Measurements from ENCODE around the gene DGCR6L.
"Not testable (repeated sequence)": the region's sequence is repeated elsewhere in the genome, so short reads cannot be mapped to it uniquely, and the experiment has no call there.

DGCR6L gene

GRCh38 chr22:20324139-20324516 is 4.3 kb upstream of the DGCR6L start:
- DNase-seq = no peak

DNA sequence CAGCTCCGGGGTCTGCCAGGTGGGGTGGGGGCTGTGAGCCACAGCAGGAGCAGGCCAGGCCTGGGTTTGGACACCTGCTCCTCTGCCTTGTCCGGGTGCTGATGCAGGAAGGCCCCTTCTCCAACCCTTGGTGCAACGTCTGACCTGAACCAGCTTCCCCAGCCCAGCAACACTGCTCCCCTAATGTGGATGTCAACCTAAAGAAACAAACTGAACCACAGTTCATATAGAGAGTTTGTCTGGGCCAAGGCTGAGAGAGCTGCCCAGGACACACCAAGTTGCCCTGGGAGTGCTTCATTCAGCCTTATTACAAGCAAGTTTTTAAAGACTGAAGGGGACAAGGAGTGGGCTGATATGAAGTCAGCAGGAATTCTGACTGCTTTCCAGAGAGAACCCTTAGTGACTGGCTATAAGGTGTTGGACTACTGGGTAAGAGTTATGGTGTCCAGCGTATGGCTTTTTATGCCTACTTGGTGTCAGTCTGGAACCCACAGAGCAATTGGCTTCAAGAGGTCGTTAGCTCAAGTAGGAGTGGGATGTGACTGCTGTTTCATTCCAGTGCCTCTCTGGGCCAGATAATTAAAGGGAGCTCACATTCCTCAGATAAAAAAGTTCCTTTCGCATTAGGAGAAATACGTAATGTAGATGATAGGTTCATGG is 1.8 kb upstream of the DGCR6L start:
- not testable (repeated sequence) for DNase-seq

DNA sequence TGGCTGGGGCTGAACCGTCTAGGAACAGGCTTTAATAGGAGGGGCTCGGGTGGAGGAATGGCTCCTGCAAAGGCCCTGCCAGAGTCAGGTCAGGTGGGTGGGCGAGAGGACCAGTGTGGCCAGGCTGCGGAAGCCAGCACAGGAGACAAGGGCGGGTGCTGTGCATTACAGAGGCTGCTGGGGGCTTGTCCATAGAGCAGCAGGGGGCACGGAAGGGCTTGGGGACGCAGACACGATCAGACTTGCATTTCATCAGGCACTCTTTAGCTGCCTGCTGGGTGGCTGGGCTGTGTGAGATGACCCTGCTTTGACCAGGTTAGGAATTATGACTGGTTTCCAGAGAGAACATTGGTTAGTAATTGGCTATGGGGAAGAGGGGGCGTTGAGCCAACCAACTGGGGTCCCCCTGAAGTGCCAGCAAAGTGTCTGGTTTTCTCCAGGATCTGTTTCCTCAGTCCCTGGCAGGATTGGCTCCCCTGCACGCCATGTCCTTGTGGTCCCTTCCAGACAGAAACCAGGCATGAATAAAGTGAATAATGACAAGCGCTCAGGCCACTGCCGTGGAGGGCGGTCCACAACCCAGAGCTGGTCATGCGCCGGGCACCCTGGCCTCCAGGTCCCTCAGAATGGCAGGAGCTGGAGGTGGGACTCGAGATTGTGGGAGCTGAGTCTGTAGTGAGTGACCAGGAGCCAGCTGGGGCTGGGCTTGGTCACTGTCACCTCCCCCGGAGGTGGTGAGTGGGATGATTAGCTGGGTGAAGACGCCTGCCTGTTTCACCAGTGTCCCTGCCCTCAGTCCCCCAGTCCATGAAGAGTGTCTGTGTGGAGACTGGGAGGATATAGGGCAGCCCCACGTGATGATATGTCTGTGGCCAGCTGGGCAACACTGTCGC is 1.0 kb upstream of the DGCR6L start:
- not testable (repeated sequence) for DNase-seq

- no peak for DNase-seq
Measured at GRCh38 chr22:20319041-20319744, 667 bp downstream of the DGCR6L start.

DNA sequence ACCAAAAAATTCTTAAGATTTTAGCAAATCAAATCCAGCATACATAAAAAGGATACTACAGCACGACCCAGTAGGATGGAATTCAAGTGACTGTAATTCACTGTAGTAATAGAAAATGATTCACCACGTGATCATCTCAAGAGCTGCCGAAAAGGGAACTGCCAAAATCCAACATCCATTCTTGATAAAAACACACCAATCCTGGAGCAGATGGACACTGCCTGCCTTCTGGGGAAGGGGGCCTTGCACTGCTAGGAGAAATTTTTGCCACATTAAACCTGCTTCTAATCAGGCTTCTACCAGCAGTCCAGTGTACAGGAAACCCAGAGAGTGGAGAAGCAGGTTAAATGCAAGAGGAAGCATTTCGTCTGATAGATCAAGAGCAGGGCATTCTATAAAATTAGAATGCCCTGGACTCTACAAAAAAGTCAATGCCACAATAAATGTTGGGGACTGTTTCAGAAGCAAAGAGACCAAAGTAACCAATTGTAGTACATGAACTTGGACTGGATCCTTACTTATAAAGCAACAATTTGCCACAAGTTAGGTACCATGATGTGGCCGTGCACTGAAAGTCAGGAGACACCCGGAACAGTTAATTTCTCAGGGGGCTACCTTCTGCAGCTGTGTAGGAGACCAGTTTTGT is 1.7 kb downstream of the DGCR6L start:
- DNase-seq = not testable (repeated sequence)

- peak; percentile 32 for DNase-seq
Measured at GRCh38 chr22:20317402-20318042, 2.3 kb downstream of the DGCR6L start.

GRCh38 chr22:20316844-20317401 is 2.9 kb downstream of the DGCR6L start:
- no peak for DNase-seq

DNA sequence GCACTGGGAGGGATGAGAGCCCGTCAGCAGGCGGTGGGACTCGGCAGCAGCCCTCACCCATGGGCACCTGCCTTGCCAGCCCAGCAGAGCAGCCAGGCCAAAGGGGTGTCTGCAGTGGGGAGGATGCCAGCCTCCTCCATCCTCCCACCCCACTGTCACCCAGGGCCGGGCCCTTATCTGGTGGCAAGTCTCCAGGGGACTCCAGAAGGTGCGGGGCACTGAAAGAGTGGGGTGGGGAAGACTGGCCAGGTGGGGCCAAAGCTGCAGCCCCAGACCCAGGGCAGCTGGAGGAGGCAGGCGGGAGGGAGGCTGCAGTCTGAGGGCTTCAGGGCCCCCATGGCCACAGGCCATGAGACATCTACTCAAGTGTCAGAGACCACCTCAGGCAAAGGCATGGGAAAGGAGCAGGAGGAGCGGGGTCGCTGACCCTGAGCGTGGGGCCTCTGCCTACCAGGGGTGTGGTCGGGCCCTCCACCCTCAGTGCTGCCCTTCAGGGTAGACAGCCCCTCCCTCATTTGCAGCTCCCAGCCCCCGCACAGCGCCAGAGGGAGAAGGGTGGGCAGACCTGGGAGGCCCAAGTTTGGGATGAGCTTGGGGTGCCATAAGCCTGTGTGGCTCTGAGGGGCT is 3.5 kb downstream of the DGCR6L start:
- no peak for DNase-seq

- no peak for DNase-seq
Measured at GRCh38 chr22:20315337-20316216, 4.3 kb downstream of the DGCR6L start.

- DNase-seq = not testable (repeated sequence)
Measured at GRCh38 chr22:20314741-20315336, 5.0 kb downstream of the DGCR6L start.

GRCh38 chr22:20314206-20314605 is 5.7 kb downstream of the DGCR6L start:
- DNase-seq = not testable (repeated sequence)

DNA sequence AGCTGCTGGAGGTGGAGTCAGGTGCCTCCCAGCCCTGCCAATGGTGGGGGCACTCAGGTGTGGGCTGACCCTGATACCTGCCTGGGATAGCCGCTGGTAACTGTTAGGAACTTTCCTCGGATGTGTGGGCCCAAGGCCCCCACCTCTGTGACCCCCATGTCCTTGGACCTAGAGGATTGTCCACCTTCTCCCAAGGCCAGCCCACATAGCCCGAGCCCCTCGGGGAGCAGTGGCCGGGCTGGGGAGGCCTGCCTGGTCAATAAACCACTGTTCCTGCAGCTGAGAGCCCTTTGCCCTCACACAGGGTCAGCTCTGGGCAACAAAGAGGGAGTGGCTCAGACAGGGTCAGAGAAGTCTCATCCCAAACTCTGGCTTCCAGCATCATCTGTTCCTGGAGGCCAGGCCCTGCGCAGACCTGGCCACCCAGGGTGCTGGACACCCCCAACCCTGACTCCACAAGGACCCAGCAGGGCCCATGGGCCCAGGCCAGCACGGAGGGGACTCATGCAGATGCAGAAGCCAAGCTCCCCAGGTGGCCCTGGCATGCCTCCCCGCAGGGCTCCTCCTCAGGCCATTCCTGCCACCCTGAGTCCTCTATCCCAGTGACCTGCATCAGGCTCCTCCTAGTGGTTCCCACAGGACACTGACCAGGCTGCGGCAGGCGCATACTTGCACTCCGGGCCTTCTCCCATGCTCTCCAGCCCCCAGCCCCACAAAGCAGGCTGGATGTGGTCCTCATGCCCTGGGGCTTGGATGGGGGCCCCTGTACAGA is 6.4 kb downstream of the DGCR6L start:
- DNase-seq = not testable (repeated sequence)

DNA sequence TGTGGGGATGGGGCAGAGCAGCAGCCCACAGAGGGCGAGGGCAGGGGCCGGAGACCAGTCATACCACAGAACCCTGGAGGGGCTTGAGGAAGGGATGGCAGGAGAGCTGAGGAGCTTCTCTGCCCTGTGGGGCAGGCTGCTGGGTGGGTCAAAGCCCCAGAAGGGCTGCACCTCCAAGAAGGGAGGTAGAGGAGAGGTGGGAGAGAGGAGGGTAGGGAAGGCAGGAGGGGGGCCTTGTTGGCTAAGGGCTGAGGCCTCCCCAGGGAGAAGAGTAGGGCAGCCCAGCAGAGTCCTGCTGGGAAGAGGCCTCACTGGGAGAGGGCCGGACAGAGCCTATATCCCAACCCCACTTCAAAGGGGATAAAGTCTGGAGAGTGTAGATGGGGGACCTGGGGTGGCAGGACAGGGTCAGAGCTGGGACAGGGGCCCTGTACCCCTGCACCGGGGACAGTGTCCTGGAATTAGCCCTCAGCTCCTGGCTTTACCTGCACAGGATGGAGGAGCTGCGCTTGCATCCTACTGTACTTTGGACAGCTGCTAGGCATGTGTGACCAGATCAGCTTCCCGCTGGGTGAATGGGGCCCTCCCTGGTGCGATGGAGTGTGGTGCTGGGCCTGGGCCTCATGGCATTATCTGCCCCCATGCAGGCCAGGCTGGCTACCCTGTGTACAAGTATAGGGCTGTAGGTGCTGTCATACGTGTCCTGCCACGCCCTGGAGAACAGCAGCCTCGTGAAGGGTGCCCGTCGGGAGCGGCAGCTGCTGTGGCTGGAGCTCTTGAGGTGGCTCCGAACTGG is 7.3 kb downstream of the DGCR6L start:
- no peak for DNase-seq

GRCh38 chr22:20311249-20312062 is 8.4 kb downstream of the DGCR6L start:
- not testable (repeated sequence) for DNase-seq

DNA sequence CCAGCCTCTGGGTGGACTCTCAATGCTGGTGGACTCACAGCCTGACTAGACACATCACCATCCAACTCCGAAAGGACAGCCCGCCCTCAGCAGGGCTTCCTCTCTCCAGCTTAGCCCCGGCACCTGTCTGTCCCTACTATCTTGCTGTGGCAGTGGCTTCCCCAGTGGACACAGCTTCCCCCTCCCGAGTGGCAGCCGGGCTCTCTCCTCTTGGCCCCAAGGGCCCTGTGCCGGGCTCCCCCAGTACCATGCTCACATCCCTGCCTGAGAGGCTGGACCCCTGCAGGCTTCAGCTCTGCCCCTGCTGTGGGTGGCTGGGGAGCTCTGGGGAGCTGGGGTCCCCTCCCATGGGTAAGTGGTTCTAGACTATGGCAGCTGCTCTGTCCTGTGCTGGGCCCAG is 9.1 kb downstream of the DGCR6L start:
- DNase-seq = not testable (repeated sequence)

- not testable (repeated sequence) for DNase-seq
Measured at GRCh38 chr22:20310180-20310579, 9.7 kb downstream of the DGCR6L start.

DNA sequence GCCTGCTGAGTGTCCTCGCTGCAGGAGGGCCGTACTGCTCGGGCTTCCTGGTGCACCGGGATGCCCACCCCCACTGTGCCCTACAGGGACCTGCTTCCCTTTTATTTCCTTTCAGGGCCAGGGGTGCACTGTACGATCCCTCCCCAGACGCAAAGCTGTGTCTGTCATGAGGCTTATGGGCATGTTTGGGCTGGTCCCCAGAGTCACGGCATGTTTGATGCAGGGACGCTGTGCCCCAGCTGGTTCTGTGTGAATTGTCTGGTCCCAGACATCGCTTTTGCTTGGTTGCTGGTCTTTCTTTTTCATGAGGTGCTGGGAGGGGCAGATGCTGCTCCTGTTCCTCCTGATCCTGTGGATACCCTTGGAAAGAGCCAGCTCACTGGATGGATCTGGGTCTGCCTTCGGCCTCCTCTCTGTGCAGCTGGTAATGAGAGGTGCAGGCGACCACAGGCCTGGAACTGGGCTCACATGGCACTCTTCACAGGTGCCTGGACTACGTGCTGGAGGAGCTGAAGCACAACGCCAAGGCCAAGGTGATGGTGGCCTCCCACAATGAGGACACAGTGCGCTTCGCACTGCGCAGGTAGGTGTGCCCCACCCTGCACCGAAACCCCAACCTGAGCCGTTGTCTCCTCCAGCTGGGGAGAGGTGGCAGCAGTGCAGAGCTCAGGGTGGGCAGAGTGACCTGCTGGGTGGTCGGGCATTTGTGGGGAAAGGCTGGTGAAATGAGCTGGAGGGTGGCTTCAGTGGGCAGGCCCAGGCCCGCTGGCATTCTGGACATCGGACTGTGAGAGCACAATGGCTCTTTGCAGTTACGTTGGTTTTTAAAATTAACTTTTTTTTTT is 10.8 kb downstream of the DGCR6L start:
- DNase-seq = not testable (repeated sequence)

Data from CD4-positive, alpha-beta T cell treated with Interferon gamma for 1 hour (primary cell).